Brain microvascular endothelial cell (primary cell): ENCODE results near the gene SLC66A2.

Experiments
- DNase-seq: peaks from one replicate; pipeline ENCODE4 v3.0.0-alpha.2; 2020
- H3K27ac ChIP-seq: fragments of 250-450 bp; sonication (Bioruptor Pico); 2 replicates; pipeline ENCODE4 v1.5.1; 2020; ENCODE audit warnings: mild to moderate bottlenecking, moderate library complexity
- H3K27me3 ChIP-seq: fragments of 250-450 bp; sonication (Bioruptor Pico); replicated peaks from 2 replicates; pipeline ENCODE4 v1.5.1; 2020; ENCODE audit warnings: mild to moderate bottlenecking
- H3K36me3 ChIP-seq: fragments of 250-450 bp; sonication (Bioruptor Pico); replicated peaks from 2 replicates; pipeline ENCODE4 v1.5.1; 2020; ENCODE audit warnings: mild to moderate bottlenecking
- H3K4me3 ChIP-seq: 2 replicates; pipeline ENCODE4 v1.5.1; 2011; ENCODE audit warnings: low read depth, mild to moderate bottlenecking, control low read depth, low read length, moderate library complexity
- CTCF ChIP-seq: IDR thresholded peaks from 2 replicates; pipeline ENCODE4 v1.5.1; 2011; ENCODE audit warnings: low read depth, mild to moderate bottlenecking, moderate library complexity, low read length, control low read depth, inconsistent platforms; ENCODE audit errors: missing control alignments
- in situ Hi-C: cut with HindIII; loops from 2 replicates; pipeline ENCODE4 v1.10.0; 2017; ENCODE audit warnings: low sequenced_read_pairs, low pct_ligation_motif_present

Gene SLC66A2

DNA sequence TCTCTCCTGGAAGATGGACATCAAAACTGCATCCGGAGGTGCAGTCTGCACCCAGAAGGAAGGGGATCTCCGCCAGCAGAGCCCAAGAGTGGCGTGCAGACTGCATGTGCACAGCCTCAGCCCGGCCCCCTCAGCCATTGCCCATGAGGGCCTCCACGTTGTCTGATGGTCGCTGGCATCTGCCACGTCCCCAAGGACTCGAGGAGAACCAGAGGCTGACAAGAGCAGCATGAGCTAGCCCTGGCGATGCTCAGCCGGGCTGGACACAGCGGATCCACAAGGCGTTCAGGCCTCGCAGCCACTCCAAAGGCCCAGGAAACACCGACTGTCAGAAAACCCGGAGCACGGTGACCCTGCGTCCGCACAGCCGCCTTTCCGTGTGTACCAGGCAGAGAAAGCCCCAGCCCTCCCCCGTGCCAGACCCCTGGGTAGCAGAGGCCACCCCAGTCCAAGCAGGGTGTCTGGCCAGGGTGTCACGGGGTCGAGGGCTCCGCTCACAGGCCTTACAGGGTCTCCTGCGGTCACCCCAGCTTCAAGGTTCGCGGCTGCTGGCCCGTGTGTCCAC lies 48.3 kb downstream of the SLC66A2 start:
- DNase-seq = no peak
- peaks cover 15% of the 10 kb centered on the region for H3K36me3 ChIP-seq
- in situ Hi-C loops = no loop called here
- H3K27me3 ChIP-seq = no peaks in the 10 kb centered on the region
- no peak overlapping the region for H3K4me3 ChIP-seq
- TF ChIP-seq CTCF = no peak
- H3K27ac ChIP-seq = no peak overlapping the region

- Histone ChIP-seq H3K27me3 (no peaks in the 10 kb centered on the region), H3K27ac (no peak overlapping the region), H3K36me3 (peaks cover 15% of the 10 kb centered on the region), H3K4me3 (no peak overlapping the region)
- no peak for TF ChIP-seq CTCF
- DNase-seq = no peak
- in situ Hi-C loops = no loop called here
Measured at GRCh38 chr18:79902640-79903039, 48.8 kb downstream of the SLC66A2 start.

DNA sequence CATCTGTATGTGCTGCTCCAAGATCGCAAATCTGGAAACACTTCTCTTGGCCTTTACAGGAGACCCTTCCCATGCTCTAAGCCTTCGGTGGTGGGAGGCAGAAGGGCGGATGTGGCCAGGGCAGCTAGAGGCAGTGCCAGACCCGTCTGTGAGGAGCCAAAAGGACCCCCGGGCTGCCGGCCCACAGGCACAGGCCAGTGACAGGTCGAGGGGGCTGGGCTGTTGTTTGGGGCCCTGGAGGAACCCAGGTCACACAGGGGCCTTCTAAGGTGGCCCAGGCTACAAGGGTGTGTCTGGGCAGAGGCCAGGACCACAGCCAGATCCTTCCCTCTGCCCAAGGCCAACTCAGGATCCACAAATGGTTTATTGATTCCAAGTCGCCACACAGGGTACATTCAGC lies 49.4 kb downstream of the SLC66A2 start:
- TF ChIP-seq CTCF = no peak
- Histone ChIP-seq H3K36me3 (peaks cover 15% of the 10 kb centered on the region), H3K4me3 (no peak overlapping the region), H3K27ac (no peak overlapping the region), H3K27me3 (no peaks in the 10 kb centered on the region)
- in situ Hi-C loops = no loop called here
- DNase-seq = no peak

DNA sequence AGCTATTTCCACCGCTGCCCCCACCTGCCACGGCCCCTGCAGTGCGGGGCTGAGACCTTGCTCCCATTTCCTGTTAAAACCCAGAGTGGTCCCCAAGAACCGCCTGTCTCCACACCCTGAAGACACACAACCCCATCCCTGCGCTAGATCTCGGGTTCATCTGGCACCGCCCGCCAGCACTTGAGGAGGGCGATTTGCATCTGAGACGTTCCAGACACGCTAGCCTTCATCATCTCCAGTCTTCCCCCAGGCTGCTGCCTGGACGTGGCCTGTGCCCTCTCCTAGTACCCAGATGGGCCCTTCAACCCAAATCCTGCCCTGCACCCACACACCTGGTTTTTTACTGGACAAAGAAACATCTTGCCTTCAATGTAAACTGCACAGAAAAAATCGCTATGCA lies 49.8 kb downstream of the SLC66A2 start:
- Histone ChIP-seq H3K36me3 (peaks cover 15% of the 10 kb centered on the region), H3K27ac (no peak overlapping the region), H3K4me3 (no peak overlapping the region), H3K27me3 (no peaks in the 10 kb centered on the region)
- in situ Hi-C loops = no loop called here
- no peak for TF ChIP-seq CTCF
- DNase-seq = no peak

DNA sequence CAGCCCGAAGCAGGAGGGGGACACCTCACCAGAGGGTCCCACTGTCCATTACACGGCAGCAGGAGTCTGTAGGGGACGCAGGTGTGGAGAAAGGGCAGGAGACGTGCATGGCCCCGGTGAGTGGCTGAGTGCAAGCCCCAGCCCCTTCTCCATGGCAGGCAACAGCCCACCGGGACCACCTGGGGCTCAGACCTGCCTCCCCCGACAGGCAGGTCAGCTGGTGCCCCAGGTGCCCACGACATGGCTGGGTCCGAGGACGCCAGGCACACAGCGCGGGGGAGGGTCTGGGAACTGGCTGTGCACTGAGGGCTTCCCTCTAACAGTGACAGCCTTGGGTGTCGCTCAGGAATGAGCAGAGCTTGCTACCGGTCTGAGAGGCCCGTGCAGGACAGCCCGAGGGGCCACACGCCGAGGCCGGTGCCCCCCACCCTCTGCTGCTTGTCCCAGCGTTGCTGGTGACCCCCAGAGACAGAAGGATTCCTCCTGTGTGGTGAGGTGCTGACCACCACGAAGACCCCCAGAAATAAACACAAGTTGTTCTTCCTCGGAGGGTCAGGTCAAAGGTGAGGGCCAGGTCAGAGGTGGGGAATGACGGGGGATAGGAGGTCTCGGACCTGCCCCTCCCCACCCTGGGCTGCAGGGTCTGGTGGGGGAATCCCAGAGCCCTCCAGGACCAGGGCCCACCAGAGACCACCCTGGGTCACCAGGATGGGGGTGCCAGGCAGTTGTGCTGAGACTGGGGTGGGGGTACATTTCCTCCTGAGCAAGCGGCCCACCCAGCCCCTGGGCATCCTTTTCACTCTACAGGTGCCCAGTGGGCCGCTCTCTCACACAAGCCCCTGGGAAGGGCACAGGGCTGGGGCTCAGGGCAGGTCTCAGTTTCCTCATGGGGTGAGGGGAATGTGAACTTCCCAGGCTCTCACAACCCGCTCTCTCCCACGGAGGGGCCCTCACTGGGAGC lies 50.6 kb downstream of the SLC66A2 start:
- Histone ChIP-seq H3K4me3 (no peak overlapping the region), H3K36me3 (peaks cover 15% of the 10 kb centered on the region), H3K27me3 (no peaks in the 10 kb centered on the region), H3K27ac (no peak overlapping the region)
- DNase-seq = no peak
- no peak for TF ChIP-seq CTCF
- in situ Hi-C loops = no loop called here
